Measurements from ENCODE around the gene RGSL1.
"Not testable (repeated sequence)": the region's sequence is repeated elsewhere in the genome, so short reads cannot be mapped to it uniquely, and the experiment has no call there.

Gene RGSL1

DNA sequence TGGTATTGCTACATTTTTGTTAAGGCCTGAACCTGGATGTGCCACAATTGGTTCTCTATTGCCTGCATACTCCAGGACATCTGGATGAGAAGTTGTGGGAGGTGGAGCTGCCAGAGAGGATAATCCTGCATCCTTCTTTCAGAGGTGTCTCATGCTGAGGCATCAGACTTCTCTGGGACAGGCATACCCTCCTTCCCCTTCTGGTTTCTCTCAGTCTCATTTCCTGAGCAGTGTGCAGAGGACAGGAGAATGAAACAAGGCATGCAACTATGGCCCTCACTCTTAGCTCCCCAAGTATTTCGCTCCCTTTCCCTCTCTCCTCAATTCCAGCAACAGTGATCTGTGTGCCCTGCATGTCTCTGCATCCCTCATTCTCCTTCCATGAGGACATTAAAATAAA is 7.6 kb upstream of the RGSL1 start:
- no peaks in the 10 kb centered on the region for H3K27me3 ChIP-seq (ENCODE audit: low read length)
- no peaks in the 10 kb centered on the region for H3K9me2 ChIP-seq (replicated peaks; ENCODE audit: insufficient read depth, low read length)
- no peaks in the 10 kb centered on the region for H3F3A ChIP-seq (ENCODE audit: insufficient read depth)
- H3K79me2 ChIP-seq (ENCODE audit: insufficient read depth, low read length): no peaks in the 10 kb centered on the region
- no peak overlapping the region for H3K4me3 ChIP-seq (ENCODE audit: insufficient read depth, low read length, poor library complexity, severe bottlenecking)
- H3K27ac ChIP-seq (ENCODE audit: low read depth, low read length): no peak overlapping the region
- H3K9ac ChIP-seq (ENCODE audit: low read length): no peak overlapping the region
- TF ChIP-seq, protein P1, sequence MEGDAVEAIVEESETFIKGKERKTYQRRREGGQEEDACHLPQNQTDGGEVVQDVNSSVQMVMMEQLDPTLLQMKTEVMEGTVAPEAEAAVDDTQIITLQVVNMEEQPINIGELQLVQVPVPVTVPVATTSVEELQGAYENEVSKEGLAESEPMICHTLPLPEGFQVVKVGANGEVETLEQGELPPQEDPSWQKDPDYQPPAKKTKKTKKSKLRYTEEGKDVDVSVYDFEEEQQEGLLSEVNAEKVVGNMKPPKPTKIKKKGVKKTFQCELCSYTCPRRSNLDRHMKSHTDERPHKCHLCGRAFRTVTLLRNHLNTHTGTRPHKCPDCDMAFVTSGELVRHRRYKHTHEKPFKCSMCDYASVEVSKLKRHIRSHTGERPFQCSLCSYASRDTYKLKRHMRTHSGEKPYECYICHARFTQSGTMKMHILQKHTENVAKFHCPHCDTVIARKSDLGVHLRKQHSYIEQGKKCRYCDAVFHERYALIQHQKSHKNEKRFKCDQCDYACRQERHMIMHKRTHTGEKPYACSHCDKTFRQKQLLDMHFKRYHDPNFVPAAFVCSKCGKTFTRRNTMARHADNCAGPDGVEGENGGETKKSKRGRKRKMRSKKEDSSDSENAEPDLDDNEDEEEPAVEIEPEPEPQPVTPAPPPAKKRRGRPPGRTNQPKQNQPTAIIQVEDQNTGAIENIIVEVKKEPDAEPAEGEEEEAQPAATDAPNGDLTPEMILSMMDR (IDR thresholded peaks at IDR 0.05; ENCODE audit: insufficient read depth, low read length, poor library complexity, severe bottlenecking): no peak
- TF ChIP-seq EZH2phosphoT487 (conservative IDR thresholded peaks at IDR 0.05; ENCODE audit: low read length): no peak
- H3K36me3 ChIP-seq (ENCODE audit: low read length): no peaks in the 10 kb centered on the region
- no peaks in the 10 kb centered on the region for H3K9me3 ChIP-seq (ENCODE audit: insufficient read depth, low read length)
- no peak overlapping the region for H3K4me2 ChIP-seq (ENCODE audit: low read depth, low read length, poor library complexity, severe bottlenecking)
- H4K20me1 ChIP-seq (ENCODE audit: low read depth, low read length): no peaks in the 10 kb centered on the region
- H2AFZ ChIP-seq (ENCODE audit: low read depth, low read length, severe bottlenecking): no peak overlapping the region

DNA sequence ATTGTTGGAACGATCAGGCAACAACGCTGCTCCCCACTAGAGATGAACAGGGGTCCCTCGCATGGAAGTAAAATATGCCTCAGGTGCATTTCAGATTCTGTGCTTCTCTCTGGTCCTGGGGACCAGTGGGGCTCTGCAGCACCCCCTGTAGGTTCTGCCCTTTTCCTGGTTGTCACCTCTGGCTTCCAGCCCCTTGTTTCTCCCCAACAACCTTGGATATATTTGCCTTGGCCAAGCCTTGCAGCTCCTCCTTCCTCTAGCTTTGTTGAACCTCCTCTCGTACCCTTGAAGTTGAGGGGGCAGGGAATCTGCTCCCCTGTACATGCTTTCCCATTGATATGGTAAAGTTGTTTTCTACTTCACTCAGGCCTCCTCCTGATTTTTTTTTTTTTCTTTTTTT is 5.4 kb upstream of the RGSL1 start:
- Histone ChIP-seq H3K79me2 (ENCODE audit: insufficient read depth, low read length) (no peaks in the 10 kb centered on the region), H4K20me1 (ENCODE audit: low read depth, low read length) (no peaks in the 10 kb centered on the region), H3F3A (ENCODE audit: insufficient read depth) (no peaks in the 10 kb centered on the region), H3K9ac (ENCODE audit: low read length) (no peak overlapping the region), H3K4me2 (ENCODE audit: low read depth, low read length, poor library complexity, severe bottlenecking) (no peak overlapping the region), H2AFZ (ENCODE audit: low read depth, low read length, severe bottlenecking) (no peak overlapping the region), H3K4me3 (ENCODE audit: insufficient read depth, low read length, poor library complexity, severe bottlenecking) (no peak overlapping the region), H3K36me3 (ENCODE audit: low read length) (no peaks in the 10 kb centered on the region), H3K9me3 (ENCODE audit: insufficient read depth, low read length) (no peaks in the 10 kb centered on the region), H3K27me3 (ENCODE audit: low read length) (no peaks in the 10 kb centered on the region), H3K9me2 (replicated peaks; ENCODE audit: insufficient read depth, low read length) (no peaks in the 10 kb centered on the region), H3K27ac (ENCODE audit: low read depth, low read length) (no peak overlapping the region)
- TF ChIP-seq, protein P1 (IDR thresholded peaks at IDR 0.05; ENCODE audit: insufficient read depth, low read length, poor library complexity, severe bottlenecking): no peak
- no peak for TF ChIP-seq EZH2phosphoT487 (conservative IDR thresholded peaks at IDR 0.05; ENCODE audit: low read length)

DNA sequence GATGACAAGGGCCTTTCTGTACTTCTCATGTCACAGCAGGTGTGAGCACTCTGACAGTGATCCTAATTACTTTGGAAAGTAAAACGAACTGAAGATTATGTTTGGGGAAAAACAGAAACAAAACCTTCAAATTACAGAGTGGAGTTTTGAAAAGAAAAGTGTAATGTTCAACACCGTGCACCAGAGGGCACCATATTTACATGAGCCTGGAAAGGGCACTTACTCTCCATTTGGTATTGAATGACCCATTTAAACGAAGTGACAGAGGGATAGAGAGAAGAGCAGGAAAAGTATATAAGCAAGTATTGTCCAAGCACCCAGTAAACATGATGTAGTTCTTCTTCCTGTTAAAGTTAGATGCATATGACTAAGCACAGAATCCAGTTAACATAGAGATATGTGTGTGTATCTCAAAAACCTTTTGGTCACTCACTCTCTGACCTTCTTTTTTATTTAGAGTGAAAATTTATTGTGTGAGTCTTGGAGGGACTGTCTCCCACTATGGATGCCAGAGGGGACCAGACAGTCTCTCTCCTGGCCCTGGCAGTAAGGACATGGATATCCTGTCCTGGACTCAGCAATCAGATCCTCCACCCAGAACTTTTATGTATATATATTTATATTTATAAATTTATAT is 3.8 kb upstream of the RGSL1 start:
- Histone ChIP-seq H3K4me3 (ENCODE audit: insufficient read depth, low read length, poor library complexity, severe bottlenecking) (no peak overlapping the region), H3K79me2 (ENCODE audit: insufficient read depth, low read length) (no peaks in the 10 kb centered on the region), H3K4me2 (ENCODE audit: low read depth, low read length, poor library complexity, severe bottlenecking) (peak overlapping the region; percentile 35), H3K27ac (ENCODE audit: low read depth, low read length) (no peak overlapping the region), H3K27me3 (ENCODE audit: low read length) (no peaks in the 10 kb centered on the region), H3K9ac (ENCODE audit: low read length) (no peak overlapping the region), H3K9me3 (ENCODE audit: insufficient read depth, low read length) (no peaks in the 10 kb centered on the region), H4K20me1 (ENCODE audit: low read depth, low read length) (no peaks in the 10 kb centered on the region), H2AFZ (ENCODE audit: low read depth, low read length, severe bottlenecking) (peak overlapping the region; percentile 25), H3K9me2 (replicated peaks; ENCODE audit: insufficient read depth, low read length) (no peaks in the 10 kb centered on the region), H3F3A (ENCODE audit: insufficient read depth) (no peaks in the 10 kb centered on the region), H3K36me3 (ENCODE audit: low read length) (no peaks in the 10 kb centered on the region)
- TF ChIP-seq, protein P1 (IDR thresholded peaks at IDR 0.05; ENCODE audit: insufficient read depth, low read length, poor library complexity, severe bottlenecking): peak; percentile 56
- TF ChIP-seq EZH2phosphoT487 (conservative IDR thresholded peaks at IDR 0.05; ENCODE audit: low read length): no peak

DNA sequence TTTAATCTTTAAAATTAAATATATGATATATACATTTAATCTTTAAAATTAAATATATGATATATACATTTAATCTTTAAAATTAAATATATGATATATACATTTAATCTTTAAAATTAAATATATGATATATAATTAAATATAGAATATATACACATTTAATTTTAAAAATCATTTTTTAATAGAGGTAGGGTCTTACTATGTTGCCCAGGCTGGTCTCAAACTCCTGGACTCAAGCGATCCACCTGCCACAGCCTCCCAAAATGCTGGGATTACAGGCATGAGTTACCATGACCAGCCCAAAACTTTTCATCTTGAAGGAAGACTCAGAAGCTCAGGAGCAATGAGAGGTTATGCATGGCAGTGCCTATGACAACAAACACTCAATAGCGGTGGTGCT is 2.8 kb upstream of the RGSL1 start:
- not testable (repeated sequence) for H3K4me2 ChIP-seq (ENCODE audit: low read depth, low read length, poor library complexity, severe bottlenecking); H3K4me3 ChIP-seq (ENCODE audit: insufficient read depth, low read length, poor library complexity, severe bottlenecking); H3F3A ChIP-seq (ENCODE audit: insufficient read depth); H2AFZ ChIP-seq (ENCODE audit: low read depth, low read length, severe bottlenecking); H3K79me2 ChIP-seq (ENCODE audit: insufficient read depth, low read length); H3K9ac ChIP-seq (ENCODE audit: low read length); H3K27ac ChIP-seq (ENCODE audit: low read depth, low read length); H3K9me2 ChIP-seq (replicated peaks; ENCODE audit: insufficient read depth, low read length); H3K27me3 ChIP-seq (ENCODE audit: low read length); H4K20me1 ChIP-seq (ENCODE audit: low read depth, low read length); H3K36me3 ChIP-seq (ENCODE audit: low read length); H3K9me3 ChIP-seq (ENCODE audit: insufficient read depth, low read length)
